Activated T-cell treated with anti-CD3 and anti-CD28 coated beads, Interleukin-2, amount 50 U/mL, for 72 hours (primary cell): ENCODE data around the gene RAB40B. TPM values are rescaled to one million over a fixed set of nuclear protein-coding genes. Genes with fewer than 3 reads are reported as not detected.

Source experiments
- ATAC-seq, 2 donors: fragments of 150-1000 bp; cut with Tn5 transposase; replicated peaks in 1 of 2; 2 replicates each; pipeline ENCODE4 v1.10.0; 2021; ENCODE audit warnings: moderate library complexity in 2 of 2, mild to moderate bottlenecking in 1 of 2
- DNase-seq, 2 donors: peaks; one replicate each; pipeline ENCODE4 v3.0.0; 2021 to 2022; ENCODE audit warnings: mixed read lengths in 1 of 2
- H3K27ac Mint-ChIP-seq: one replicate; pipeline ENCODE4 v1.8.0; 2022; ENCODE audit warnings: mild to moderate bottlenecking, moderate library complexity, mixed read lengths
- H3K27me3 Mint-ChIP-seq: one replicate; pipeline ENCODE4 v1.8.0; 2022; ENCODE audit warnings: low read depth, mixed read lengths
- H3K36me3 Mint-ChIP-seq, 2 donors: one replicate each; pipeline ENCODE4 v1.8.0; 2022; ENCODE audit warnings: mixed read lengths in 2 of 2, mild to moderate bottlenecking in 1 of 2; ENCODE audit not compliant: insufficient read depth in 2 of 2
- H3K4me1 Mint-ChIP-seq: one replicate; pipeline ENCODE4 v1.8.0; 2022; ENCODE audit warnings: low read depth, mixed read lengths
- H3K4me3 Mint-ChIP-seq, 2 donors: one replicate each; pipeline ENCODE4 v1.8.0; 2022; ENCODE audit warnings: mild to moderate bottlenecking in 2 of 2, mixed read lengths in 2 of 2, moderate library complexity in 2 of 2
- H3K9me3 Mint-ChIP-seq, 2 donors: one replicate each; pipeline ENCODE4 v1.8.0; 2022; ENCODE audit warnings: mixed read lengths in 2 of 2
- total RNA-seq, 2 donors: library from RNA; stranded (reverse); gene quantifications; one replicate each; pipeline ENCODE4 v1.2.3, GENCODE V29; 2022

The RAB40B gene
- total RNA-seq, 2 donors from 2014 or later = 2.5 to 3.1 TPM

- H3K4me1 Mint-ChIP-seq = peaks cover 8% of the 10 kb centered on the region
- H3K4me3 Mint-ChIP-seq = no peak overlapping the region
- no peaks in the 10 kb centered on the region for H3K27me3 Mint-ChIP-seq
- DNase-seq (no peak), ATAC-seq (no peak)
- no peaks in the 10 kb centered on the region for H3K36me3 Mint-ChIP-seq
- no peaks in the 10 kb centered on the region for H3K9me3 Mint-ChIP-seq
- no peak overlapping the region for H3K27ac Mint-ChIP-seq
Observed at GRCh38 chr17:82709024-82709675, 10.7 kb upstream of the RAB40B start.

- H3K36me3 Mint-ChIP-seq = no peaks in the 10 kb centered on the region
- no peak for DNase-seq
- H3K4me1 Mint-ChIP-seq = peaks cover 8% of the 10 kb centered on the region
- no peak overlapping the region for H3K4me3 Mint-ChIP-seq
- no peaks in the 10 kb centered on the region for H3K27me3 Mint-ChIP-seq
- H3K9me3 Mint-ChIP-seq = no peaks in the 10 kb centered on the region
- no peak overlapping the region for H3K27ac Mint-ChIP-seq
- no peak for ATAC-seq
Observed at GRCh38 chr17:82705756-82706155, 7.3 kb upstream of the RAB40B start.

- Mint-ChIP-seq H3K4me1 (peaks cover 8% of the 10 kb centered on the region), H3K27me3 (no peaks in the 10 kb centered on the region), H3K9me3 (no peaks in the 10 kb centered on the region), H3K4me3 (no peak overlapping the region), H3K36me3 (no peaks in the 10 kb centered on the region), H3K27ac (no peak overlapping the region)
- DNase-seq (no peak), ATAC-seq (no peak)
Observed at GRCh38 chr17:82704886-82705285, 6.4 kb upstream of the RAB40B start.

DNA sequence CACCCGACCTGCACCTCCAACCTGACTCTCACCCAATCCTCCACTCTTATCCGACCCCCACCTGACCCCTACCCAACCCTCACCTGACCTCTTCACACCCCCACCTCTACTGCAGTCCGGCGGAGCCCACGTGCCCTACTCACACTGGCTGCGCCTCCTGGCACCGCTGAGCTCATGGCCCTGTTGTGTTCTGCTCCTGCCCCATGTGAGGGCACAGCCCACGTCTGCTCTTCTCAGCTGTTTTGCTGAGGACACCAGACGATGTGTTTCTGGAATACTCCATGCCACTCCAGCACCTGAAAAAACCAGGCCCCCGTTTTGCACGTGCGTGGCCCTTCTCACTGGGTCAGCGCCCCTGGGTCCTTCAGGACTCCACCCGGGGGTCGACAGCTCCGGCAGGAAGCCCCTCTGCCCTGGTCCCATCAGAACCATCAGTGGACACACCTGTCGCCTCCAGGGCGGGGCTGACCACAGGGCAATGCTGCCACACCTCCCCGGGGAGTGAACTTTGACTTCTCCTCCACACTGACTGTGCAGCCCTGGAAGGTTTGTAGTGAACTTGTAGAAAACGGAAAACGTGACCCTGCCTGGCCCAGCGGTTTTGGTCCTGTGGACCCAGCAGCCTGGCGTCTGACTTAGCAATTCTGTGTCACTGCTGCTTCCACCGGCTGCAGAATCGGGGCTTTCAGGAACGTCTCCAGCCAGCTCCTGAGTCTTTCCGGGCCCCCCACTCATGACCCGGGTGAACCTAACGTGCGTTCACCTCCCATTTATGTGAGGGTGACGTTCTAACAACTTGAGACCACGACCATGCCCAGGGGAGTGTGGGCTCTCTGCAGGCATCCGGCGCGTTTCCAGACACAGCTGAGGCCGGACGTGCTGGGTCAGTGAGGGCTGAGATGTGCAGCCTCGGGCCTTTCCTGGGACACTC is 5.7 kb upstream of the RAB40B start:
- peaks cover 11% of the 10 kb centered on the region for H3K4me1 Mint-ChIP-seq
- DNase-seq = no peak
- no peaks in the 10 kb centered on the region for H3K9me3 Mint-ChIP-seq
- ATAC-seq = no peak
- H3K4me3 Mint-ChIP-seq = no peak overlapping the region
- H3K27ac Mint-ChIP-seq = no peak overlapping the region
- no peaks in the 10 kb centered on the region for H3K36me3 Mint-ChIP-seq
- no peaks in the 10 kb centered on the region for H3K27me3 Mint-ChIP-seq

- H3K27me3 Mint-ChIP-seq = no peaks in the 10 kb centered on the region
- no peaks in the 10 kb centered on the region for H3K36me3 Mint-ChIP-seq
- ATAC-seq (no peak), DNase-seq (no peak)
- H3K27ac Mint-ChIP-seq = no peak overlapping the region
- no peak overlapping the region for H3K4me3 Mint-ChIP-seq
- H3K4me1 Mint-ChIP-seq = peaks cover 11% of the 10 kb centered on the region
- no peaks in the 10 kb centered on the region for H3K9me3 Mint-ChIP-seq
Observed at GRCh38 chr17:82703036-82703745, 4.7 kb upstream of the RAB40B start.

DNA sequence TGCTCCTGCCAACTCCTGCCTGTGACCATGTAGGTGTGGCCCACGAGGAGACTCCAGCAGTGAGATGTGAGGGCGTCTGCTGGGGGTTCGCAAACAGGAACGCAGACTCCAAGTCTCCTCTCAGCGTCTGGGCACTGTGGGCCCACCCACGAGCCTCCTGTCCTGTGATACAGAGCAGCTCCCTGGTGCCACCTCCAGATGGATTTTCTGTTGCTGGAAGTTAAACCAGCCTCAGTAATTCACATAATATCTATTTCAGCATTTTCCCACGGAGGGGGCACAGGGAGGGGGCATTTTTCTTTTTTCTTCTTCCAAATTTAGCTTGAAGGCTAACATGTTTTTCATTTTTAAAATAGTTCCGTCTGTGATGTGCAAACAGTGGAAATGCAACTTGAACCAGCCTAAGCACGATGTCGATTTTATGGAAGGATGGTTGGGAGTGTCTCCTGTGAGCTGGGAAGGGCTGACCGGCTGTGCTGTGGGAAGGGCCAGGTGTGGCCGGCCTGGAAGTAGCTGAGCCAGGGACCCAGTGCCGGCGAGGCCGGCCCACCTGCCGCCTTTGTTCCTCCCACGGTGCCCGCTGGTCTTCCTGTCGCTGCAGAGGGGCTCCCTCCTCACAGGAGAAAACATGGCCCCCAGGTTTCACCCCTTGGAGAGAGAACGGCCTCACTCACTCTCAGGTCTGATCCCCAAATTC is 3.9 kb upstream of the RAB40B start:
- Mint-ChIP-seq H3K4me1 (peaks cover 6% of the 10 kb centered on the region), H3K4me3 (no peak overlapping the region), H3K27me3 (no peaks in the 10 kb centered on the region), H3K9me3 (no peaks in the 10 kb centered on the region), H3K27ac (no peak overlapping the region), H3K36me3 (no peaks in the 10 kb centered on the region)
- DNase-seq = no peak
- no peak for ATAC-seq

GRCh38 chr17:82699551-82699950 is 1.1 kb upstream of the RAB40B start:
- no peak overlapping the region for H3K27ac Mint-ChIP-seq

DNA sequence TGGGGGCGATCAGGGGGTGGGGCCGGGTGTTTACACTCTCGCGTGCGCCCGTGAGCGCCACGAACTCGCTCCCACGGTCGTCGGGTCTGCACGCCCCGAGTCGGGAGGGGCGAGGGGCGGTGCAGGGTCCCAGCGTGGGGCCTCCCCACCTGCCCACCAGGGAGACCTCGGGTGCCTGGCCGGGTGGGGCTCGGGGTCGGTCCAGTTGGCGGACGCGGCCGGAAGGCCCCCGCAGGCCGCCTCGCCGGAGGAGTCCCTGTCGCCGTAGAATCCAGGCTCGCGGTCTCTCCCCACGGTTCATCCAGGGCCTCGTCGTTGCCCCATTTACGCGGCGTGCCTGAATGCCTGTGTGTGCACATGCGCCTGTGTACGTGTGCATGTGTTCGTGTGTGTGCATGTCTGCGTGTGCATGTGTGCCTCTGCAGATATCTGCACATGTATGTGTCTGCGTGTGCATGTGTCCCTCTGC is 510 bp upstream of the RAB40B start:
- no peaks in the 10 kb centered on the region for H3K27me3 Mint-ChIP-seq
- ATAC-seq = no peak
- H3K4me3 Mint-ChIP-seq = peak overlapping the region; percentile 88 to 89
- H3K27ac Mint-ChIP-seq = no peak overlapping the region
- H3K4me1 Mint-ChIP-seq = peaks cover 11% of the 10 kb centered on the region
- H3K36me3 Mint-ChIP-seq = peaks cover 2 to 12% of the 10 kb centered on the region in 2 donors
- no peak for DNase-seq
- H3K9me3 Mint-ChIP-seq = peaks cover 6% of the 10 kb centered on the region in 2 donors

More at GRCh38 chr17:82699551-82699950, 1.1 kb upstream of the RAB40B start:
- peaks cover 11% of the 10 kb centered on the region for H3K4me1 Mint-ChIP-seq
- H3K4me3 Mint-ChIP-seq = peak overlapping the region; percentile 88 to 89
- DNase-seq = no peak
- no peak for ATAC-seq
- H3K36me3 Mint-ChIP-seq = peaks cover under 1 to 8% of the 10 kb centered on the region in 2 donors
- H3K9me3 Mint-ChIP-seq = peaks cover 3% of the 10 kb centered on the region in 2 donors
- no peaks in the 10 kb centered on the region for H3K27me3 Mint-ChIP-seq

DNA sequence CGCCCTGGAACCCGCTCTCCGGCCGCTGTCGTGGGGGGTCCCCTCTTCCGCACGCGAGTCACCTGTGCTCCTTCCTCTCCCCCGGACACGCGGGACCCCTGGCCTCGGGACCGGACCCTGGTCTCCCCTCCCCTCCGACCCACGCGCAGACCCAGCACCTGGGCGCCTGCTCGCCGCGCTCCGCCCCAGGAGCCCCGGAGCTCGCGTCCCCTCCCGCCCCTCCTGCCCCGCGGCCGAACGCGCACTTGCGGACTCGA is 762 bp downstream of the RAB40B start:
- ATAC-seq (no peak), DNase-seq (no peak)
- H3K4me1 Mint-ChIP-seq = peaks cover 12% of the 10 kb centered on the region
- peak overlapping the region; percentile 59 to 70 for H3K4me3 Mint-ChIP-seq
- H3K27ac Mint-ChIP-seq = no peak overlapping the region
- H3K36me3 Mint-ChIP-seq = peaks cover 2 to 14% of the 10 kb centered on the region in 2 donors
- H3K27me3 Mint-ChIP-seq = no peaks in the 10 kb centered on the region
- H3K9me3 Mint-ChIP-seq = peaks cover 6% of the 10 kb centered on the region in 2 donors

DNA sequence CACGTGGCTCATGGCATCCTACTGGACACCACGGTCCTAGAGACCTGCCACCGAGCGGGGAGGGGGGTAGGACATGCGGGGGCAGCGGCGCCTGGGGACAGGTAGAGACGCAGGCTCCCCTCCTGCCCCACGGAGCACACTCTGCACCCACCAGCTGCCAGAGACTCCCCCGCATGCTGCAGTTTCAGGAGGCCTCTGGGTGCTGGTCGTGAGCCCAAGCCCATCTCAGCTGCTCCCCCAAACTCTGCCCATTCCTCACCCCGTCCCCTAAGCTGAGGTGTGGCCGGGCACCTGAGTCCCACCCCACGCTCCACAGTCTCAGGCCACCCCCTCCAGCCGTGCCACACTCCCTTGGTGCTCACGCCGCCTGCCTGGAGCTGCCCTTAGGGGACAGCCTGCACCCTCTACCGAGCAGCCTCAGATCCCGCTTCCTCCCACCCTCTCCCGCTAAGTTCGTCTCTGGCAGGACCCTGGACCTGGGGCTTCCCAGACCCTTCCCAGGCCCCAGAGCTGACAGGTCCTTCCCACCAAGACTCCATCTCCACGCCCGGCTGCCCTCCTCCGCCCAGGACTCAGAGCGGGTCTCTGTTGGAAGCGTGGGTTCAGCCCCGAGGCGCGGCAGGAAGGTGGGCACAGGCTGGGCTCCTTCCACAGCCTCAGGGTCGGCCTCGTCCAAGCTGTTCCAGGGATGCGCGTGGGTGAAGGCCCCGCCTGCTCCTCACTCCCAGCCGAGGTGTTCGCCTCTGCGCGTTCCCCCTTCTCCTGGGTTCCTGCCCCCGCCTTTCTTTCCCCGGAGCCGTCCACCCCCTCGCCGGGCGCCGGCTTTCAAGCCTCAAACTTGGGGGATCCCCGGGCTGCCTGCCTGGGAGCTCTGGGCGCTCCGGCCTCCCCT is 1.3 kb downstream of the RAB40B start:
- Mint-ChIP-seq H3K4me1 (peaks cover 18% of the 10 kb centered on the region), H3K27ac (no peak overlapping the region), H3K27me3 (no peaks in the 10 kb centered on the region), H3K4me3 (peak overlapping the region; percentile 59 to 70), H3K36me3 (peaks cover 2 to 14% of the 10 kb centered on the region in 2 donors), H3K9me3 (peaks cover 6% of the 10 kb centered on the region in 2 donors)
- DNase-seq (peak; percentile 15 to 17), ATAC-seq (no peak)

- ATAC-seq (no peak), DNase-seq (no peak)
- Mint-ChIP-seq H3K36me3 (peaks cover 2 to 14% of the 10 kb centered on the region in 2 donors), H3K9me3 (peaks cover 6% of the 10 kb centered on the region in 2 donors), H3K27me3 (no peaks in the 10 kb centered on the region), H3K4me1 (peaks cover 26% of the 10 kb centered on the region), H3K27ac (no peak overlapping the region), H3K4me3 (peak overlapping the region in 1 of 2 donors; percentile 15)
Observed at GRCh38 chr17:82696259-82696658, 2.2 kb downstream of the RAB40B start.

GRCh38 chr17:82694647-82695046 is 3.9 kb downstream of the RAB40B start:
- Mint-ChIP-seq H3K9me3 (peaks cover 6% of the 10 kb centered on the region in 2 donors), H3K4me1 (peaks cover 35% of the 10 kb centered on the region), H3K27me3 (no peaks in the 10 kb centered on the region), H3K4me3 (no peak overlapping the region), H3K36me3 (peaks cover 2 to 14% of the 10 kb centered on the region in 2 donors), H3K27ac (no peak overlapping the region)
- ATAC-seq (no peak), DNase-seq (no peak)
